ENCODE data around the gene TIGD4.

TIGD4 gene

DNA sequence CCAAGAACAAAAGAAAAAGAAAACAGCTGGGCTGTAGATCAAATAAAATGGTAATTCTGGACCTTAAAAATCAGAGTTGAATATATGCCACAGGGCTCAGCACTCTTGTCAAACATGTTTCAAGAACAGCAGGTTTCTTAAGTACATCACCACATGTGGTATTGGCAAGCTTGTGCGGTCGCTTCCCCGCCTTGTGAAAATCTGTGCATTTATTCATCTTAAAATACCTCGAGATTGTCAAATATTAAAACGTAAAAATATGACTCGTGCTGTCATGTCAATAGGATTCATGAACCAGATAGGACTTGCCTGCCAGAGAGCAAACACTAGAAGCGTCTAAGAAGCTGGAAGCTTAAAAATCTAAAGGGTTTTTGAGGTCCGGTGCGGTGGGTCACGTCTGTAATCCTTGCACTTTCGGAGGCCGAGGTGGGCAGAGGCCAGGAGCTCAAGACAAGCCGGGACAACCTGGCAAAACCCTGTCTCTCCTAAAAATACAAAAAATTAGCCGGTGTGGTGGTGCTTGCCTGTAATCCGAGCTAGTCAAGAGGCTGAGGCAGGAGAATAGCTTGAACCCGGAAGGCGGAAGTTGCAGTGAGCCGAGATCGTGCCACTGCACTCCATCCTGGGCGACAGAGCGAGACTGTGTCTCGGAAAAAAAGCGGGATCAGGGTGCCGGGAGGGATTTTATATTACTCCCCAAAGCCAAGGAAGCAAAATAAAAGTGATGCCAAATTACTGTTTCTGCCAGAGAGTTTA, 59.6 kb downstream of the TIGD4 start:
- no peak for DNase-seq (ENCODE audit: low spot score)

Measured in kidney tubule cell (primary cell).